Measurements from ENCODE around the gene FILIP1L. TPM values are rescaled to one million over a fixed set of nuclear protein-coding genes. Genes with fewer than 3 reads are reported as not detected.

The FILIP1L gene
- total RNA-seq, 4 donors from 2014 or later = 26.7 to 46.3 (median 30.8) TPM

GRCh38 chr3:100042166-100042981 is 71.9 kb downstream of the FILIP1L start:
- Histone ChIP-seq H3K9me3 (no peaks in the 10 kb centered on the region), H3K4me3 (no peak overlapping the region), H3K27ac (peak overlapping the region; percentile 53 to 95 (median 70)), H3K27me3 (no peaks in the 10 kb centered on the region), H3K4me1 (peaks cover 3 to 52% (median 46%) of the 10 kb centered on the region in 4 donors), H3K36me3 (no peaks in the 10 kb centered on the region)
- no peak for DNase-seq (ENCODE audit: low spot score in 2 of 2)
- TF ChIP-seq EP300 (IDR thresholded peaks at IDR 0.05) (no peak), POLR2A (IDR thresholded peaks at IDR 0.05) (no peak), CTCF (IDR thresholded peaks at IDR 0.05) (no peak)
- WGBS, 2 donors = 35 to 39% methylated on average over 6 of the region's 6 CpGs

- peak overlapping the region; percentile 53 to 95 (median 70) for H3K27ac ChIP-seq
- H3K36me3 ChIP-seq = no peaks in the 10 kb centered on the region
- no peaks in the 10 kb centered on the region for H3K9me3 ChIP-seq
- TF ChIP-seq POLR2A (IDR thresholded peaks at IDR 0.05) (no peak), CTCF (IDR thresholded peaks at IDR 0.05) (no peak), EP300 (IDR thresholded peaks at IDR 0.05) (peak; percentile 82 to 92)
- H3K4me3 ChIP-seq = no peak overlapping the region
- H3K4me1 ChIP-seq = peaks cover 3 to 44% (median 36%) of the 10 kb centered on the region in 4 donors
- peak in 1 of 2 donors; percentile 36 for DNase-seq (ENCODE audit: low spot score in 2 of 2)
- WGBS, 2 donors = 18% methylated on average over 1 of the region's 1 CpG
- H3K27me3 ChIP-seq = no peaks in the 10 kb centered on the region
Measured at GRCh38 chr3:100041328-100041749, 73.0 kb downstream of the FILIP1L start.

- 31 to 33% methylated on average over 3 of the region's 3 CpGs for WGBS, 2 donors
- H3K4me3 ChIP-seq = no peak overlapping the region
- DNase-seq (ENCODE audit: low spot score in 2 of 2) = peak in 1 of 2 donors; percentile 41
- no peaks in the 10 kb centered on the region for H3K9me3 ChIP-seq
- no peaks in the 10 kb centered on the region for H3K36me3 ChIP-seq
- peak overlapping the region; percentile 53 to 95 (median 70) for H3K27ac ChIP-seq
- H3K27me3 ChIP-seq = no peaks in the 10 kb centered on the region
- TF ChIP-seq POLR2A (IDR thresholded peaks at IDR 0.05) (no peak), EP300 (IDR thresholded peaks at IDR 0.05) (peak in 1 of 2 donors; percentile 73)
- peaks cover 3 to 37% (median 30%) of the 10 kb centered on the region in 4 donors for H3K4me1 ChIP-seq
Measured at GRCh38 chr3:100040451-100041225, 73.7 kb downstream of the FILIP1L start.

GRCh38 chr3:100039075-100039474 is 75.2 kb downstream of the FILIP1L start:
- H3K36me3 ChIP-seq = no peaks in the 10 kb centered on the region
- peak overlapping the region in 1 of 4 donors; percentile 95 for H3K27ac ChIP-seq
- no peak overlapping the region for H3K4me3 ChIP-seq
- TF ChIP-seq CTCF (IDR thresholded peaks at IDR 0.05) = no peak
- no peak for TF ChIP-seq EP300 (IDR thresholded peaks at IDR 0.05)
- TF ChIP-seq POLR2A (IDR thresholded peaks at IDR 0.05) = no peak
- peaks cover 3 to 34% (median 29%) of the 10 kb centered on the region in 4 donors for H3K4me1 ChIP-seq
- DNase-seq (ENCODE audit: low spot score in 2 of 2) = no peak
- H3K27me3 ChIP-seq = no peaks in the 10 kb centered on the region
- no peaks in the 10 kb centered on the region for H3K9me3 ChIP-seq

DNA sequence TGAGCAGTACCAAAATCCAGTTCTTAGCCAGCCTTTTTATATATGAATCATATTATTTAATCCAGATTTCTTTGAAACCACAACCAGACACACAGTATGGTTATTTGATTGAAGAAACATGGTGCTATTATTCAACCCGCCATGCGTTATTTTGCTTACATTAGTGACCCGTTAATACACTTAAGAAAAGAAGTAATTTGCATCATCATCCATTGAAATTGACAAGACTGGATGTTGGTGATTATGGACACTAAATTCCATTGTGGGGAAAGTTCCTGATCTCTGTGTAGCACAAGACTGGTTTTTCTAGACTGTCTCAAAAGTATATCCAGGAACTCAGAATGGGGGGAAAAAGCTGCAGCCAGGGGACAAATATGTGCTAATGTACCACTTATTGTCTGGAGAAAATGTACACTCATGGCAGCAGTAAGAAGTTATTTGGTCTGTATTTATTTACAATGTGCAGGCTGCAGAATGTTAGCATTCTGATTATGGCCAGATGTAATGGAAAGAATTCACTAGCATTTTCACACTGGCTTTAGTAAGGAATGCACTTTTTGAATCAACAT is 80.3 kb downstream of the FILIP1L start:
- H3K36me3 ChIP-seq = no peaks in the 10 kb centered on the region
- peaks cover 0 to 3% (median 0%) of the 10 kb centered on the region in 4 donors for H3K4me1 ChIP-seq
- no peak overlapping the region for H3K4me3 ChIP-seq
- DNase-seq (ENCODE audit: low spot score in 2 of 2) = no peak
- no peaks in the 10 kb centered on the region for H3K9me3 ChIP-seq
- no peak overlapping the region for H3K27ac ChIP-seq
- TF ChIP-seq EP300 (IDR thresholded peaks at IDR 0.05) (no peak), CTCF (IDR thresholded peaks at IDR 0.05) (no peak), POLR2A (IDR thresholded peaks at IDR 0.05) (no peak)
- 90 to 93% methylated on average over 3 of the region's 3 CpGs for WGBS, 2 donors
- no peaks in the 10 kb centered on the region for H3K27me3 ChIP-seq
